Natural killer cell (primary cell): ENCODE data around the gene EXOSC7. TPM values are rescaled to one million over a fixed set of nuclear protein-coding genes. Genes with fewer than 3 reads are reported as not detected.
"Not testable (repeated sequence)": the region's sequence is repeated elsewhere in the genome, so short reads cannot be mapped to it uniquely, and the experiment has no call there.

Experiments used
- ATAC-seq, 3 donors: fragments of 150-1000 bp in 2 of 3; fragments of 200-7000 bp in 1 of 3; cut with Tn5 transposase; 1 replicate in 1 of 3; 2 replicates in 2 of 3; pipeline ENCODE4 v1.10.0; 2021; ENCODE audit warnings: mild to moderate bottlenecking in 2 of 3, moderate library complexity in 2 of 3
- DNase-seq, 2 donors: peaks; one replicate each; pipeline versions ENCODE4 v3.0.0 to v3.0.0-alpha.2; 2013 to 2021; ENCODE audit warnings: mixed read lengths in 1 of 2
- H3K27ac ChIP-seq: one replicate; pipeline ENCODE4 v1.5.1; 2013; ENCODE audit warnings: mild to moderate bottlenecking, low read length
- H3K27me3 ChIP-seq: one replicate; pipeline ENCODE4 v1.6.1; 2013; ENCODE audit warnings: low read length; ENCODE audit not compliant: control insufficient read depth, insufficient read depth
- H3K36me3 ChIP-seq: one replicate; pipeline ENCODE4 v1.6.1; 2013; ENCODE audit warnings: low read length; ENCODE audit not compliant: control insufficient read depth, insufficient read depth
- H3K4me1 ChIP-seq: one replicate; pipeline ENCODE4 v1.6.1; 2013; ENCODE audit warnings: low read length; ENCODE audit not compliant: control insufficient read depth, insufficient read depth
- H3K4me3 ChIP-seq: one replicate; pipeline ENCODE4 v1.5.1; 2013; ENCODE audit warnings: low read length
- H3K9me3 ChIP-seq: one replicate; pipeline ENCODE4 v1.6.1; 2013; ENCODE audit warnings: low read length; ENCODE audit not compliant: control insufficient read depth, insufficient read depth
- H3K27ac Mint-ChIP-seq, 2 donors: one replicate each; pipeline ENCODE4 v1.8.0; 2022; ENCODE audit warnings: mild to moderate bottlenecking in 2 of 2, mixed read lengths in 2 of 2, moderate library complexity in 1 of 2
- H3K27me3 Mint-ChIP-seq, 2 donors: one replicate each; pipeline ENCODE4 v1.8.0; 2022; ENCODE audit warnings: low read depth in 2 of 2, mixed read lengths in 2 of 2
- H3K36me3 Mint-ChIP-seq: one replicate; pipeline ENCODE4 v1.8.0; 2022; ENCODE audit warnings: mixed read lengths
- H3K4me1 Mint-ChIP-seq, 2 donors: one replicate each; pipeline ENCODE4 v1.8.0; 2022; ENCODE audit warnings: mixed read lengths in 2 of 2
- H3K4me3 Mint-ChIP-seq: one replicate; pipeline ENCODE4 v1.8.0; 2022; ENCODE audit warnings: mild to moderate bottlenecking, moderate library complexity, mixed read lengths
- H3K9me3 Mint-ChIP-seq, 2 donors: one replicate each; pipeline ENCODE4 v1.8.0; 2022; ENCODE audit warnings: mixed read lengths in 2 of 2
- CTCF ChIP-seq: fragments of 200-600 bp; IDR thresholded peaks from one replicate; pipeline ENCODE4 v1.8.0; 2022; ENCODE audit warnings: antibody characterized with exemption
- WGBS: methylation state at CpG from one replicate; pipeline ENCODE4 v1.1.7; 2013; ENCODE audit warnings: missing lambda C conversion rate; ENCODE audit not compliant: insufficient coverage; 5-methylcytosine and 5-hydroxymethylcytosine counted together
- intact Hi-C: fragments of 100-400 bp; cut with micrococcal nuclease; formaldehyde crosslinking; loops from one replicate; pipeline ENCODE4 v1.14.2; 2022
- total RNA-seq, 4 donors: library from RNA; stranded (reverse); fragments of 120-200 nt in 1 of 4; gene quantifications; one replicate each; pipeline versions ENCODE4 v1.2.3 to v1.2.4, GENCODE V29; 2013 to 2022

Gene EXOSC7
- total RNA-seq, 3 donors from 2014 or later (not counting 1 experiment from before 2014, with no cell fraction given) = 32.8 to 46.6 (median 36.0) TPM

GRCh38 chr3:44981751-44982150, 5.7 kb downstream of the EXOSC7 start:
- WGBS = 60% methylated on average over 4 of the region's 4 CpGs
- Mint-ChIP-seq H3K4me3 (no peak overlapping the region), H3K9me3 (no peaks in the 10 kb centered on the region), H3K27me3 (no peaks in the 10 kb centered on the region), H3K4me1 (peaks cover 77 to 81% of the 10 kb centered on the region in 2 donors), H3K27ac (peak overlapping the region; percentile 68 to 87), H3K36me3 (no peaks in the 10 kb centered on the region)
- peak in 1 of 2 donors; percentile 64 for DNase-seq
- peaks cover 54% of the 10 kb centered on the region for H3K4me1 ChIP-seq
- H3K36me3 ChIP-seq = no peaks in the 10 kb centered on the region
- peak in 2 of 3 donors; percentile 20 to 32 for ATAC-seq
- no peaks in the 10 kb centered on the region for H3K27me3 ChIP-seq
- intact Hi-C loops = no loop called here
- peak overlapping the region; percentile 26 for H3K27ac ChIP-seq
- no peak for TF ChIP-seq CTCF
- H3K9me3 ChIP-seq = no peaks in the 10 kb centered on the region
- no peak overlapping the region for H3K4me3 ChIP-seq

GRCh38 chr3:44982817-44983216, 6.8 kb downstream of the EXOSC7 start:
- 77% methylated on average over 3 of the region's 3 CpGs for WGBS
- intact Hi-C loops = no loop called here
- Mint-ChIP-seq H3K4me3 (peak overlapping the region; percentile 17), H3K27me3 (no peaks in the 10 kb centered on the region), H3K27ac (peak overlapping the region; percentile 82 to 87), H3K4me1 (peaks cover 73 to 79% of the 10 kb centered on the region in 2 donors), H3K36me3 (no peaks in the 10 kb centered on the region), H3K9me3 (no peaks in the 10 kb centered on the region)
- no peak overlapping the region for H3K27ac ChIP-seq
- ATAC-seq (no peak), DNase-seq (no peak)
- no peaks in the 10 kb centered on the region for H3K36me3 ChIP-seq
- H3K4me3 ChIP-seq = no peak overlapping the region
- H3K9me3 ChIP-seq = no peaks in the 10 kb centered on the region
- no peaks in the 10 kb centered on the region for H3K27me3 ChIP-seq
- TF ChIP-seq CTCF = no peak
- peaks cover 48% of the 10 kb centered on the region for H3K4me1 ChIP-seq

- ATAC-seq (peak in 1 of 3 donors; percentile 9), DNase-seq (peak in 1 of 2 donors; percentile 19)
- no peaks in the 10 kb centered on the region for H3K36me3 Mint-ChIP-seq
- intact Hi-C loops = no loop called here
- Histone ChIP-seq H3K36me3 (no peaks in the 10 kb centered on the region), H3K4me1 (peaks cover 48% of the 10 kb centered on the region), H3K27me3 (no peaks in the 10 kb centered on the region), H3K4me3 (no peak overlapping the region), H3K27ac (no peak overlapping the region), H3K9me3 (no peaks in the 10 kb centered on the region)
- peak overlapping the region; percentile 82 to 87 for H3K27ac Mint-ChIP-seq
- peak overlapping the region; percentile 74 for H3K4me3 Mint-ChIP-seq
- WGBS = 79% methylated on average over 1 of the region's 1 CpG
- peaks cover 73 to 82% of the 10 kb centered on the region in 2 donors for H3K4me1 Mint-ChIP-seq
- TF ChIP-seq CTCF = no peak
- H3K9me3 Mint-ChIP-seq = no peaks in the 10 kb centered on the region
- no peaks in the 10 kb centered on the region for H3K27me3 Mint-ChIP-seq
Observed at GRCh38 chr3:44983484-44983941, 7.5 kb downstream of the EXOSC7 start.

- Mint-ChIP-seq H3K9me3 (no peaks in the 10 kb centered on the region), H3K4me1 (peaks cover 75 to 82% of the 10 kb centered on the region in 2 donors), H3K27ac (peak overlapping the region; percentile 82 to 87), H3K4me3 (peak overlapping the region; percentile 74), H3K36me3 (no peaks in the 10 kb centered on the region), H3K27me3 (no peaks in the 10 kb centered on the region)
- ATAC-seq (peak; percentile 85 to 96 (median 91)), DNase-seq (peak; percentile 27 to 41)
- Histone ChIP-seq H3K36me3 (peaks cover under 1% of the 10 kb centered on the region), H3K27ac (no peak overlapping the region), H3K9me3 (no peaks in the 10 kb centered on the region), H3K4me1 (peaks cover 48% of the 10 kb centered on the region), H3K4me3 (no peak overlapping the region), H3K27me3 (no peaks in the 10 kb centered on the region)
- WGBS = 20% methylated on average over 1 of the region's 2 CpGs
- TF ChIP-seq CTCF = no peak
- intact Hi-C loops = no loop called here
Observed at GRCh38 chr3:44984335-44984734, 8.3 kb downstream of the EXOSC7 start.

GRCh38 chr3:44986330-44986729, 10.3 kb downstream of the EXOSC7 start:
- H3K4me3 Mint-ChIP-seq, H3K9me3 Mint-ChIP-seq, H3K27ac Mint-ChIP-seq, H3K4me3 ChIP-seq, ATAC-seq, DNase-seq, H3K27me3 Mint-ChIP-seq, H3K36me3 Mint-ChIP-seq, H3K27me3 ChIP-seq, H3K9me3 ChIP-seq, intact Hi-C loops, H3K27ac ChIP-seq: not testable (repeated sequence)
- Histone ChIP-seq H3K36me3 (peaks cover 14% of the 10 kb centered on the region), H3K4me1 (peaks cover 44% of the 10 kb centered on the region)
- WGBS = over 99% methylated on average over 14 of the region's 14 CpGs
- H3K4me1 Mint-ChIP-seq = peaks cover 66 to 70% of the 10 kb centered on the region in 2 donors
